8988T (cell line): ENCODE results near the gene NR3C2.

Experiments used
- DNase-seq: peaks from one replicate; pipeline ENCODE4 v3.0.0; 2011

The NR3C2 gene

DNA sequence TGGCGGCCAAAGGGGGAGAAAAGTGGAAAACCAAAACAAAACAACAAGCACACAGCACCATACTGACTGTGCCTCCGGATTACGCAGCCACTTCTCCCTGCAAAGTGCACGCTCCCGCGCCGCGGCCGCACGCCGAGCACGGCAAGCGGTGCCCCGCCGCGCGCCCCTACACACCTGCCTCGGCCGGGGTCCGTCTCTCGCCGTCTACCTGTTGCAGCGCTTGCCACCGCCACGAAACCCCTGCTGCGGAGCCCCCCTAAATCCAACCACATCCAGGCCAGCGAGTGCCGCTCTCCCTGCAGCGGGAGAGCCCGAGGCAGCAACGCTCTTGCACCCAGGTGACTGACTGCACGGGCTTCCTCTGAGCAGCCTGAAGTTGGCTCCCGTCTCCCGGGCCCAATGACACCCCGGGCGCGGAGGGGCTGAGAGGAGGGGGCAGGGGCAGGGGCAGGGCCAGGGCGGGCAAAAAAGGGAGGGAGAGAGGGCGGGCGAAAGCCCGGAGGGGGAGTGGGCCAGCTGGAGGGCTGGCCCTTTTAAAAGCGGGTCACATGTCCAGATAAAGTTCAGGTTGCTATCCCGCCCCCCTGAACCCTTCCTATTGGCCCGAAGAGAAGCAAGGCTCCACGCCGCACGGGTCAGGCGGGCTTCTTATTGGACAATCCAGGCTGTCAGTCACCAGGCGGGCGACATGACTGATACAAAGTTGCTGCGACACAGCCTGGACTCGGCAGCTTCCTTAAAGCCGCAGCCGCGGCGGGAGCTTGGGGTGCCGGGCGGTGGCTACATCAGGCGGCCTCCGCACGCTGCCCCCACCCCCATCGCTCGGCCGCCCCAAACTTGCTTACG lies at the start of gene NR3C2:
Gene NR3C2 (minus strand): TSS at position 429 of the 846 bp plus-strand sequence.
- peak; percentile 96 for DNase-seq

DNA sequence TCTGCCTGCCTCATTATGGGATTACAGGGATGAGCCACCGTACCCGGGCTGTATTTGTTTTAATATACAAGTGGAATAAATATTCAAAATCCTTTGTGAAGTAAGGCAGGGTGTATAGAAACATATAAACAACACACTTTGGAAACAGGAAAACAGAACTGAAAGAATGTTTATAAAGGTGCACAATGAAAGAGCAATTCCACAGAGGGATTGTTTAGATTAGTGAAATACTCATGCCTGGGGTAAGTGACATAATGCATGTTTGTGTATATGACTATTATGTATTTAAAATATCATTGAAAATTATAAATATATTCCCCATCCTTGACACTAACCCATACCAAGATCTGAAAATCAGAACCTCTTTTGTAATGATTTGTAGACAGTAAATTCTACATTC lies 45.0 kb upstream of the NR3C2 start:
- no peak for DNase-seq

DNA sequence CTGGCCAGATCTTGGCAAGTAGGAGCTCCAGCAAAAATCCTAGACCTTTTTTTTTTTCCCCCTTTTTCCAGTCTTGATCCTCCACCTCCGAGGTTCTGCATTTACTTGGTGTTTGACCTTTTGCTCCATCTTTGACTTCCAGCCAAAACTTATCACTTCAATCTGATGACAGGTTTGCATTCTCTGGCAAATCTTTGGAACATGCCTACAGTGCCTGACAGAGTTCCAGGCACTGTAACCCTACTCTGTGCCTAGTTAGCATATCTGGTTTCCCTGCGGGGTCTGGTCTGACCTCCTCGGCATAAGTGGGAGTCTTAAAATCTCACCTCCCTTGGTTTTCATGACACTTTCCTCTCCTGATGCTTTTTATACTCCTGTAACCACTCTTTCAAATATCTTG lies 39.4 kb upstream of the NR3C2 start:
- DNase-seq = no peak

DNA sequence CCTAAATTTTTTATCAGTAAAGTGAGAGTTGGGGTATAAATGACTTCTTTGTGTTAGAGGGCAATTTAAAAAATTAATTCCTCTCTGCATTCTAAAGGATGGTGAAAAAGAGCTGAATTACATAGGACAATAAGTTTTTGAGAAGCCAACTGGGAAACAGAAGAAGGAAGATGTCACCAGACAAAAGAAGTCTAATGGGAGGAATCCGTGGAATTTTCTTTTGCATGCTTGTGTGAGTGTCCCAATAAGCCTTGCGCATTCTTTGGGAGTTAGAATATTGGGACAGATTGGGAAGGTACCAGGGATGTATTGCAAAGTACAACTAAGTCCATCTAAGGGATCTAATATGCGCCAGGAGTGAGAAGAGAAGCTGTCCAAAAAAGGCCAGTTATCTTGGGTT lies 35.1 kb upstream of the NR3C2 start:
- DNase-seq = no peak

DNA sequence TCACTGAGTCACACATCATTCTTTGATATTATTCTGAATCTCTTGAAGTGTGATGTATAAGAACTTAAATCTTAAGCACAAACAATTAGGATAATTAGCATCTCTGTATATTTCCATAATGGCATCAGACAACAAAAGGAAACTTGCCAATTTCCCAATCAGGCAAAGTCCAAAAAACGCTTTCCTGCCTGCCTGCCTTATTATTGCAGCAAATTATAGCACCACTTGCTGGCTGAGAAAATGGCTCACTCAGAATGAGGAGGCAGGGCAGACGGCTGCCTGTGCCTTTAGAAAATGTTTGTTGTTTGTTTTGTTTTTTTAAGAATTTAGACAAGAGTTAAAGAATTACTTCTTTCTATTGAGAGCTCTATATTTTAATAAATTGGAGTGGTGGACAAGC lies 27.7 kb upstream of the NR3C2 start:
- DNase-seq = no peak

DNA sequence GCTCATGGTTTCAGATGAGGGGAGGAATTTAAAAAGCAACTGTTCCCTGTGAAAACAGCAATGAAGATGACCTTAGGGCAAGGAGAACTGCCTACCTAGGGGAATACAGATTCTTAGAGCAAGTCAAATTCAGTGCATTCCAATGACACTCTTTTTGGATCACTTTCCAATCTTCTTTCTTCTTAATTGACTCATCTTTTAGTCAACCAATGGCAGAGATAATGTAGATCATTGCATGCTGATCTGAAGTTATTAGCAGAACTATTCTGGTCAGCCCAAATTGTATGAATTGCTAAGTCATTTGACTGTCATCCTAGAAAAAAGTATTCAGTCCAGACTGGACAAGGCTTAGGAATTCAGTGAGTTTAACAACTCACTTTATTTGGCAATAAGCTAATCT lies 12.6 kb upstream of the NR3C2 start:
- DNase-seq = no peak

DNA sequence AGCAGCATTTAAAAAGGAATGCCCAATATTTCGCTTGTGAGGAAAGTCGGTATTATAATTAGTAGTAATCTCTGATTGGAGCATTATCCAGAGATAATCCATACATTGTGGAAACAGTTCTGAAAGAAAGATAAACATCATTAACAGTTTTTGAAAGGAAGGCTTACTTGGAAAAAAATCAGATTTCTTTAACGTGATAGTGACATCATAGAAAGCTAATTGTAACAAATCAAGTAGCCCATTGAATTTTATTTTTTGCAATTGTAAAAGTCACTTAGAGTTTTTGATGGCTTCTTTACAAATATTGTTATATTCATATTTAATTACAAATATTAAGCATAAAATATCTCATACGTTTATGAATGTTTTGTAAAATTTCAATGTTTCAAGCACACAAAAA lies 11.6 kb upstream of the NR3C2 start:
- no peak for DNase-seq

DNA sequence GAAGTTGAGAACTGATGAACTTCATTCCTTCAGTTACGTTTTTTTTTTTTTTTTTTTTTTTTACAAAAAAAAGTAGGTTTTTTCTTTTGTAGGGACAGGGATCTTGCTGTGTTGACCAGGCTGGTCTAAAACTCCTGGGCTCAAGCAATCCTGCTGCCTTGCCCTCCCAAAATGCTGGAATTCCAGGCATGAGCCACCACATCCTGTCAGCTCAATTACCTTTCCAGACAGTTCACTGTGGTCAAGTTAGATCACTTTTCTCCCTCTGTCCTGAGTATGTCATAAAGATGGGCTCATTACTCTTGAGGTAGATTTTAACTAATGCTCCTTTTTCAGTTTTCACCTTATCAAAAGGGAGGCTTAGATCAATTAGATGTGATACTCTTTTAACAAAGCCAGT lies 10.8 kb upstream of the NR3C2 start:
- DNase-seq = no peak

DNA sequence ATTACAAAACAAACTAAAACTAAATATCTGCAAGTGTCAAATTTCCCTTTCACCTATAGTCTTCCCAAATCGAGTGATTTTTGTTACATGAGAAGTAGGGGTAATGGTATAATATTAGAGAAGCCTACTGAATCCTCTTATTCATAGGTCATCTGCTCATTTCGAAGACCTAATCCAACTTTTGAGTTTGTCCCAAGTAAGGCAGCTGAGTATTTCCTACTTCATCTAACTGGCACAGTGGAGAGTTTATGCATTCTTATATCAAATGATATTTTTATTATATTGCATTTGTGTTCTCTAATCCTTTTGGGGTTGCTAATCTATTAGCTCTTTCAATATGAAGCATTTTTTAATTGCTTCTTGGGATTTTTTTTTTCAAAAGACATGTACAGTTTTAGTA lies 7.7 kb upstream of the NR3C2 start:
- DNase-seq = no peak

DNA sequence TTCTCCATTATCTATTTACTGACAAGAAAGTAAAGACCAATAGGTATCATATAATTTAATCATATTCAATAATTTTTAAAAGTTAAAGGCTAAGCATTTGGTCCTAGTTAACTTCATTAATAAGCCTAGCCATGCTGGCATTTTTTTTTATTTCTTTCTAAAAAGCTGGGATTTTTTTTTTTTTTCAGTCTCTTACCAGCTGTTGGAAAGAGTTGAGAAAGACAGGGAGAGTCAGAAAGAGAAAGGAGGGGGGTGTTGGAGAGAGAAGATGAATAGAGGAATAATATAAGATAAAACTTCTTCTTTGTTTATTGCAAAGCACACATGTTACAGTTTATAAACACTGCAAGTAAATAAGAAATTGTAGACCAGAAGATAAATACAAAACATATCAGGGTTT lies 5.9 kb upstream of the NR3C2 start:
- DNase-seq = no peak

DNA sequence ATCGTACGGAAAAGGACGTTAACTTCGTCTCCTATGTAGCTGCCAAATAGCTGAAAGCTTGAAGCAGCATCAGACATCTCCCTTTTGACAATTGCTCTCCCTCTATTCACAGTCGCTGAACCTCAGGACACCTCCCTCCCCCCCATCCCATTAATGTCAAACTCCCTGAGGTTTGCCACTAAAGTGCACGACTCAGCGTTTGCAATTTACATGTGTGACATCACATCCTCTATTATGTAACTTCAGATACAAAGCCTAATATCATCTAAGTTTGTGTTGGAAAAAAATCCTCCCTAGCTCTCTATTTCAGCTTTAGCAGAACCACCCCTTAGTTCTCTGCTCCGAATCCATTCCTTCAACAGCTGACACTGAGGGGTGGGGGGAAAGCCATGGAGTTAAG lies 5.5 kb upstream of the NR3C2 start:
- DNase-seq = no peak

DNA sequence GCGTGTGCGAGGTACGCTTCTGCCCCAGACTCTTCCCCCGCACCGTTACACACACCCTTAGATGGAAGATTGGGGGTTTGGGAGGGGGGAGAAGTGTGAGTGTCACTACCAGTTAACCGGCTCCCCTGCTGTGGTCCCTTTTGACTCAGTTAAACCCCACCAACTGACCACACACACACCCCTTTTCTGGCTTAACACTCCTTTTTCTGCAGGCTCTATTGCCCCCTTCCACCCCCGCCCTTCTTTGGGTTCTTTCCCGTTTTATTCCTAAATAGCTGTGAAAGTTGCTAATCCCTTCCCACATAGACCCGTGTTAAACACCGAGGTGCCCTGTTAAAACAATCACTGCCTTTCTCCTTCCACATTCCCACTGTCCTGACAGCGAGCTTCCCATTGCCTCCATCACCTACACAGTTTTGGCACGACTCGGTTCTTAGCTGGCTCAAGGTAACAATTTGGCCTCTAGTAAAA lies 3.7 kb upstream of the NR3C2 start:
- no peak for DNase-seq

DNA sequence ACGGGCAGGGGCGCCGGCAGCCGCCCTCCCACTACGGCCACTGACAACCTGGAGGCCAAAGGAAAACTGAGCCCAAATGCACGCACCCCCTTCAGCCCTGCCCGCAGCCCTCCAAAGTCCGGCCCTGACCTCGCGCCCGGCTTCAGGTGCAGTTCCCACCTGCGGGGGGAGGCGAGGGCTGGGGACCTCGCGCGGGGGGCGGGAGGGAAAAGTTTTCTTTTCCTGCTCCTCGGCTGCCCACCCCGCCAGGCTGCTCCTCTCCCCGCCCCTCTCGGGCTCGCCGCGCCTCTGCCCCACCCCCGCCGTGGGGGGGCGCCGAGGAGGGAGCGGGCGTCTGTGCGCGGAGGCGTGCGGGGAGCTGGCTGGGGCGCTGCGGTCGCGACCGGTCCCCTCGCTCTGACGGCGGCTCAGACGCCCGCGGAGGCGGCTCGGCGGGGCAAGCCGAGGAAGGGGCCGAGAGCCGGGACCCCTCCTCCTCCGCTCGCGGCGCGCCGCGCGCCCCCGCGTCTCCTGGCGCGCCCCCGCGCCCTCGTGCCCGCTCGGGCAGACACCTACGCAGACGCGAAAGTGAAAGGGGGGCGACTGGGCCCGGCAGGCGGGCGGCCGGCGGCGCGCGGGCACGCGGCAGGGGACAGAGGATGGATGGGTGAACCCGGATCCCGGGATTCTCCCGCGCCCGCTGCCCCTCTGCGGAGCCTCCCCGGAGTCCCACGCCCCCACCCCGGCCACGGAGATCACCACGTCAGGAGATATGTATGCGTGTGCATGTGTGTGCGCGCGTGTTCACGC lies 3.1 kb upstream of the NR3C2 start:
- peak; percentile 56 for DNase-seq

DNA sequence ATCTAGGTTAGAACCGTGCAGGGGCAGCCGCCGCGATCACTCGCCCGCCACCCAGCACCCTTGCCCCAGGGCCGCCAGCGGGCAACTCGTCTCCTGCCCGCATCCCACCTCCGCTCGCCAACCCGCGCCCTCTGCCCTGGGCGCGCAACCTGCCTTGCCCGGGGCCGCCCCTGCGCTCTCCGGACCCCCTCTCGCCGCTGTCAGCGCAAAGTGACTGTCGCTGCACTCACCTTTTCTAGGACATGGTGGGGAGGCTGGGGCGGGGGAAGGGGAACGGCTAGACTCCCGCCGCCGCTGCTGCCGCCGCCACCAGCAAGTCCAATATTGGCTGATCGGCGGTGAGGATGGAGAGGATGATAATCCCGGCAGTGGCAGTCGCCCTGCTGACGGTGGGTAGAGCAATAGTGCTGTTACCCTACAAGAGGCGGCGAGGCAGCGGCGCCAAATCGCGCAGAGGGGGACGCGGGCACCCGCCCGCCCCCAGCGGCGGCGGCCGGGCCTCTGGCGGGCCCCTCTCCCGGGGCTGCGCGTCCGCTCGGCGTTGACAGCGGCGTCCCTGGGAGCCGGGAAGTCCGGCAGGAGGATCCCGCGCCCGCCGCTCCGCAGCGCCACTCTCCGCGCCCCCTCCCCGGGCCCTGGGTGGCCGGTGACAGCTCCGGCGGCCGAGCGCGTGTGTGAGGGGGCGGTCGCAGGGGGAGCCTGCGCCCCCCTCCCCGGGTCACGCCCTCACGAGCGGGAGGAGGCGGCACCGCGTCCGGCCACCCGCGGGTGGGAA lies 2.3 kb upstream of the NR3C2 start:
- peak; percentile 18 for DNase-seq

DNA sequence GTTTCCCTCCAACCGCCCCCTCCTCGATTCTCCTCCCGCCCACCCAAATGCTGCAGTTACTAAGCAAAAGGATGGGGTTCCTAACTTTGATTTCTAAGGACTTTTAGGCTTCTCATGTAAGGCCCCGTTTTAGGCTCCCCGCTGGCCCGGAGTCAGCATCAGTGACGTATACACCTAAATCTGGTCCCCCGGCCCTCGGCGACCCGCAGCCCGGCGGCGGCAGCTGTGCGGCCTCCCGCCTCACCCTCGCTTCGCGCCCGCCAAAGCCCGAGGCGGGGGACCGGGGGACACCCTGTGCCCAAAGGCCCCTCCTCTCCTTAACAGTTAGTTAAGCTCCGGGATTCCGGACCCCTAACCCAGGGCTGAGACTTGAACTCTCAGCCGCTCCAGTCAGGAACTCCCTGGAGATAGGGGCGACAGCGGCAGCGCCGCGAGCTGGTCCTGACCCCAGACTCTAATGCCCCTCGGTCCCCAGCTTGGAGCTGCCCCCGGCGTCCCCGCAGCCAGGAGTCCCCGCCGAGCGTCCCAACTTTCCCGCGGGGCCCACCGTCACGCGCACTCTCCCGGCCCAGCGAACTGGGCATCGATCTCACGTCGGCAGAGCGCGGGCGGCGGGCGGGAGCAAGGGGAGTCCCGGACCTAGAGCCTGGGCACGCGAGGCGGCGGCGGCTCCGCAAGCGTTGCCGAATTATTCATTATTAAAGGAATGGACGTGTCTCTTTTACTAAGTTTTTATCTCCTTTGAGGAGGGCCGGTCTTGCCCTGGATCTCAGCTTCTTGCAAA lies 1.5 kb upstream of the NR3C2 start:
- no peak for DNase-seq

DNA sequence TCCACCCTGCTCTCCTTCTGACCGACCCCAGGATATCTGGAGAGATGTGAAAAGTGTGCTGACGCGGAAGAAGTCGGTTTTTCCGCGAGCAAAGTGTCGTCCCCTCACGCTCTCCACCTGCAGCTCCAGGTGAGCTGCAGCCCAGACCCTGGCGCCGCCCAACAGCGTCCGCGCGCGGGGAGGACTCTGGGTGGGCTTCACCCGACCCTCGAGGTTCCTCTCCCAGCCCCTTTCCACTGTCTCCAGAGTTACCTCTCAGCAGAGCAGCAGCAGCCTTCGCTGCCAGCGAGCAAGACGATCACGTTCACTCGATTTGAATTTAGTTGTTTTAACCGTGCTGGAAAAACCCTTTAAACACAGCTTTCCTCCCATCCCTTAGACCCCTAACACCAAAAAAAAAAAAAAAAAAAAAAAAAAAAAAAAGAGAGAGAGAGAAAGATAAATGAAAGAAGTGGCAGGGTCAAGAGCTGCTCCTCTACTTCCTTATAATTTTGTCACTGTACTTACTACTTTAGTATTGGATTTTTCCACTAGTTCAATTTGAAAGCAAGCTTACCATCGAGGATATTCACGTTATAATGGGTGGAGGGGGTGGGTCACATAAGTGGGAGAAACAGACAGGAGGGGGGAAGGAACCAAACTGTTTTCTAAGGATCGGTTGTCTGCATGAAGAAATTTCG lies 758 bp upstream of the NR3C2 start:
- DNase-seq = peak; percentile 10

DNA sequence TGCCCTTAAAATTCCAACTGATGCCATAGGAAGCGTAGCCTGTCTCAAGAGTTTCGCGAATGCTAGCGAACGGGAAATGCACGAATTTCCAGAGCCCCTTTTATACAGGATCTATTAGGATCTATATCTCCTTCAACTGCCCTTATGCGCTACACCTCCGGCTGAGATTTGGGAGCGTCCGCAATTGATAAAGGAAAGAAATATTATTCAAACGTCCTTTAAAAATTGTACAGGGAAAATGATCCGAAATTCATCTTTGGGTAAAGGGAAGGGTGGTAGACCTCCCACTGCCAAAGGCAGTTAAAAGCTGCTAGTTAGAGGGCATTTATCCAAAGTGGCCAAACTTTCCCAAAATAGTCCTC lies 609 bp downstream of the NR3C2 start:
- no peak for DNase-seq

DNA sequence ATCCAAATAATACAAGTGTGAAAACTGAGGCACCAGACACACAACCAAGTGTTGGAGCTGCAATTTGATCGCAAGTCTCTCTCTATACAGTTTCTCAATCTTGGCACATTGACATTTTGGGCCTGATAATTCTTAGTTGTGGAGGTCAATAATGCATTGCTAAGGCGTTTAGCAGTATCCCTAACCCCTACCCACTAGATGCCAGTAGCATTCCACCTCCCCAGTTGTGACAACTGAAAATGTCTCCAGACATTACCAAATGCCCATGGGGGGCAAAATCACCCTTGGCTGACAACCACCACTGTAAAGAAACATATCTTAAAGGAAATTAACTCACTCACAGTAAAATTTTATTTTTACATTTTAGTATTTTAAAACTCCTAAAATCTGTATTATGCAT lies 4.2 kb downstream of the NR3C2 start:
- no peak for DNase-seq

DNA sequence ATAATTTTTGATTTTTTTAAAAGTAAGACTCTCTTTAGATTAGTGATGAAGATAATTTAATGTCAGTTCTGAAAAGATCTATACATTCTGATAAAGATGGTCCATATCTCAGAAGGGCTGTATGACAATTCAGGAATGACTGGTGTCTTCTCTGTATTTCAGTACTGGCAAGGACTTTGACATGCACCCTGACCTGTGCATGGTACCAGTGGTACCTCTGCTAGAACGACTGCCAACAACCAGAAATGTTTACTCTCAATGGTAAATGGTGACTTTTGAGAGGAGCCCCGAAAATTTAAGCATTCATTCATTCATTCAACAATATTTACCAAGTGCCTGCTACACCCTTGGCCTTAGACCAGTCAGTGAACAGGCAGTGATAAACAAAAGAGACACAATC lies 4.8 kb downstream of the NR3C2 start:
- no peak for DNase-seq

DNA sequence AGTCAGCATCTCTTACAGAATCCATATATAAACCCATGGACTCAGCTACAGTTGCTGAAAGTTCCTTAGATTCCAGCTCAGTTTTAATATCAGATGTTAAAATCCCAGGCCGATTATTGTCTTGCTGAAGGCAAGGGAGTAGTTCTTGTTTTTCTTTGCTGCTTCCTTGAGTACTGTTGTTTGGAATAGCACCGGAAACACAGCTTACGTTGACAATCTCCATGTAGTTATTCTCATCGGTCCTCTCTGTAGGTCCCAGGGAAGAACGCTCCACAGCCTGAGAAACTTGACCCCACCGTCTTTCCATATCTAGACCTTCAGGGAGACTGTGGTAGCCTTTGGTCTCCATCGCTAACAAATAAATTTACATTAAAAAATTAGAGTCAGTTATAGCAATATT lies 5.7 kb downstream of the NR3C2 start:
- DNase-seq = no peak

DNA sequence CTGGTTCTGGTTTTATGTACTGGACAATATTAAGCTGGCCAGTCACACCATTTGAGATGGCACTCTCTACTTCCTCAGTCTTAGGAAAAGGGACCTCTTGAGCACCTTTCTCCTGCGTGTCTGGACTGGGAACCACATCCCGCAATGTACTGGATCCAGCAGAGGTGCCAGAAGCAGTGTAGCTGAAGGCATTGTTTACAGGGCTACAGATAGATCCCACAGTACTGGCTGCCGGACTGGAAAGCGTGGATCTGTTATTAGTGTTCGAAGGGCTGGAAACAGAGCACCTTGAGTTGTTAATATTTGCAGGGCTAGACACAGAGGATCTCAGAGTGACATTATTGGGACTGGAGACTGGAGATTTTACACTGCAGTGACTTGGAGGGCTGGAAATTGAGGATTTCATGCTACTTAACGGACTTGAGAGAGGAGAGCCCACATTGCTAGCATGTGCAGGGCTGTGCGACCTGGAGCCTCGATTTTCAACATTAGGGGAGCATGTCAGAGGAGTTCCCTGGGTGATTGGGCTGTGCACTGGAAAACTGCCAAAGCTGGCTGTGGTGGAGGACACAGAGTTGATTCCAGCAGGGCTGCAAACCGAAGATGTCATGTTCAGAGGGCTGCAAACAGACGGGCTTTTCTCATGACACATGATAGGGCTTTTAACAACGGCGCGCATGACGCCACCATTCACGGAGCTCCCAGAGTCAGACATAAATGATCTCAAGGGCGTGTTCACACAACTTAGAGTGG lies 6.4 kb downstream of the NR3C2 start:
- DNase-seq = no peak
